HepG2 (cell line): ENCODE data around the gene CFAP45. TPM values are rescaled to one million over a fixed set of nuclear protein-coding genes. Genes with fewer than 3 reads are reported as not detected.

Source experiments
- ATAC-seq: fragments of 200-7000 bp; cut with Tn5 transposase; 3 replicates; pipeline ENCODE4 v1.9.1; 2020; ENCODE audit warnings: mild to moderate bottlenecking, moderate library complexity
- BruUV-seq: library from RNA; stranded (reverse); fragments of 400-500 nt; replicated peaks from 2 replicates; lab custom pipeline; 2021; lab: Mats Ljungman, UMichigan
- CTCF ChIA-PET: fragments of 300-600 bp; formaldehyde crosslinking; extraction: SDS; loops from one replicate; lab custom pipeline; 2021; ENCODE audit warnings: low total read pairs, inconsistent platforms, low intra/inter-chr PET ratio; lab: Yijun Ruan, JAX
- POLR2A ChIA-PET: fragments of 350-600 bp; sonication (Branson Sonifier 250); formaldehyde crosslinking; loops from one replicate; lab custom pipeline; 2020; ENCODE audit warnings: antibody characterized with exemption, inconsistent platforms; lab: Yijun Ruan, JAX
- DNase-seq: peaks from one replicate; pipeline ENCODE4 v3.0.0-alpha.2; 2015; ENCODE audit warnings: low spot score
- FAIRE-seq: peaks from 3 replicates; lab custom pipeline; 2011; peaks lifted over from hg19 to GRCh38; lab: Jason Lieb, UNC
- H2AFZ ChIP-seq: one replicate; pipeline ENCODE4 v1.6.1; 2011; ENCODE audit warnings: low read length, inconsistent platforms
- H3K27ac ChIP-seq: fragments of 300-600 bp; 3 replicates; pipeline ENCODE4 v1.8.0; 2011; ENCODE audit warnings: mixed run types, mild to moderate bottlenecking, mixed read lengths, low read length, inconsistent platforms; ENCODE audit not compliant: insufficient read depth; ENCODE audit errors: extremely low read length
- H3K27me3 ChIP-seq, 2 experiments: fragments of 200-600 bp in 1 of 2; 2 replicates in 1 of 2; 3 replicates in 1 of 2; pipeline versions ENCODE4 v1.6.0 to v1.8.0; 2011; ENCODE audit warnings: low read length in 2 of 2, mild to moderate bottlenecking in 2 of 2, moderate library complexity in 2 of 2, inconsistent platforms in 1 of 2; ENCODE audit not compliant: insufficient read depth in 2 of 2, control insufficient read depth in 1 of 2
- H3K36me3 ChIP-seq, 2 experiments: fragments of 200-600 bp in 1 of 2; replicated peaks in 1 of 2; 2 replicates in 1 of 2; 3 replicates in 1 of 2; pipeline versions ENCODE4 v1.5.1 to v1.8.0; 2011; ENCODE audit warnings: low read length in 2 of 2, inconsistent platforms in 1 of 2; ENCODE audit not compliant: insufficient read depth in 2 of 2, control insufficient read depth in 1 of 2
- H3K4me1 ChIP-seq: 2 replicates; pipeline ENCODE4 v1.5.1; 2012; ENCODE audit warnings: low read length, inconsistent platforms; ENCODE audit not compliant: insufficient read depth
- H3K4me2 ChIP-seq: 2 replicates; pipeline ENCODE4 v1.6.0; 2011; ENCODE audit warnings: low read depth, low read length, inconsistent platforms
- H3K4me3 ChIP-seq, 3 experiments: fragments of 200-600 bp in 1 of 3; sonication (generic), shearing (Covaris generic) in 1 of 3; replicated peaks in 1 of 3; 2 replicates each; pipeline ENCODE4 v1.5.1; 2011 to 2016; ENCODE audit warnings: low read length in 3 of 3, inconsistent platforms in 2 of 3, low read depth in 2 of 3, mild to moderate bottlenecking in 2 of 3, control low read depth in 1 of 3, mixed read lengths in 1 of 3; ENCODE audit not compliant: insufficient read depth in 1 of 3
- H3K79me2 ChIP-seq: one replicate; pipeline ENCODE4 v1.6.1; 2011; ENCODE audit warnings: low read length, inconsistent platforms; ENCODE audit not compliant: insufficient read depth
- H3K9ac ChIP-seq: 2 replicates; pipeline ENCODE4 v1.6.0; 2011; ENCODE audit warnings: mild to moderate bottlenecking, low read depth, low read length, inconsistent platforms; ENCODE audit not compliant: insufficient read depth
- H3K9me3 ChIP-seq: 2 replicates; pipeline ENCODE4 v1.5.1; 2012; ENCODE audit warnings: mild to moderate bottlenecking, low read length
- H4K20me1 ChIP-seq: 2 replicates; pipeline ENCODE4 v1.6.0; 2011; ENCODE audit warnings: inconsistent platforms, mild to moderate bottlenecking, low read length, moderate library complexity; ENCODE audit not compliant: insufficient read depth
- ATF4 ChIP-seq, 2 experiments: fragments of 450-650 bp in 1 of 2; sonication (generic) in 1 of 2; formaldehyde crosslinking; IDR thresholded peaks; 2 replicates each; pipeline versions ENCODE4 v1.5.0 to v1.8.0; 2020 to 2022; ENCODE audit warnings: mild to moderate bottlenecking in 1 of 2, missing genetic modification reagents in 1 of 2
- CCAR2 ChIP-seq: fragments of 200-400 bp; formaldehyde crosslinking; optimal IDR thresholded peaks from 2 replicates; pipeline ENCODE3; 2018; ENCODE audit warnings: low read depth, mild to moderate bottlenecking, low read length, moderate library complexity
- IRX3 ChIP-seq: sonication (generic); formaldehyde crosslinking; IDR thresholded peaks from 2 replicates; pipeline ENCODE4 v1.8.1; 2023; ENCODE audit warnings: mild to moderate bottlenecking, low read depth, missing genetic modification reagents, borderline replicate concordance
- SKI ChIP-seq: fragments of 450-650 bp; IDR thresholded peaks from one replicate; pipeline ENCODE4 v1.6.1; 2018; ENCODE audit warnings: mild to moderate bottlenecking; ENCODE audit not compliant: partially characterized antibody
- TEAD3 ChIP-seq: optimal IDR thresholded peaks from 2 replicates; pipeline ENCODE3; 2016; ENCODE audit warnings: borderline replicate concordance
- ZBTB3 ChIP-seq: sonication (generic); formaldehyde crosslinking; IDR thresholded peaks from 2 replicates; pipeline ENCODE4 v1.4.0; 2020; ENCODE audit warnings: low read depth, mild to moderate bottlenecking, moderate library complexity, missing genetic modification reagents, borderline replicate concordance
- ZNF136 ChIP-seq: sonication (generic); formaldehyde crosslinking; IDR thresholded peaks from 2 replicates; pipeline ENCODE4 v1.8.1; 2022; ENCODE audit warnings: low read depth, mild to moderate bottlenecking, moderate library complexity, missing genetic modification reagents
- ZNF749 ChIP-seq: sonication (generic); formaldehyde crosslinking; IDR thresholded peaks from 2 replicates; pipeline ENCODE4 v1.8.0; 2022; ENCODE audit warnings: mild to moderate bottlenecking, missing genetic modification reagents, moderate library complexity, borderline replicate concordance
- WGBS: methylation state at CpG from one replicate; pipeline ENCODE4 v1.1.6; 2017; ENCODE audit warnings: low lambda C conversion rate; 5-methylcytosine and 5-hydroxymethylcytosine counted together
- in situ Hi-C: cut with HindIII; loops from 2 replicates; pipeline ENCODE4 v1.10.0; 2017; ENCODE audit warnings: low pct_unique_long_range_greater_than_20kb; ENCODE audit not compliant: extremely low pct_ligation_motif_present
- intact Hi-C: fragments of 100-400 bp; cut with micrococcal nuclease; formaldehyde crosslinking; loops from one replicate; pipeline ENCODE4 v1.10.0; 2022; ENCODE audit not compliant: unreplicated experiment
- polyA plus RNA-seq, 8 experiments: library from polyadenylated mRNA; depleted of rRNA in 3 of 8; stranded (reverse) in 7 of 8; unstranded in 1 of 8; fragments of >200 nt; fragmentation: Illumina TruSeq in 4 of 8; extraction: Trizol in 4 of 8; gene quantifications; 2 replicates each; pipeline versions ENCODE4 v1.2.1 to v1.2.3, GENCODE V29; 2011 to 2016; ENCODE audit warnings: low read depth in 4 of 8, missing spikeins in 1 of 8, mixed read lengths in 1 of 8; ENCODE audit not compliant: insufficient read depth in 1 of 8
- total RNA-seq, 5 experiments: library from RNA; depleted of rRNA; stranded (reverse); fragments of >200 nt; fragmentation: Illumina TruSeq; extraction: Trizol; gene quantifications; 2 replicates each; pipeline ENCODE4 v1.2.3, GENCODE V29; 2016; ENCODE audit warnings: low read depth in 1 of 5
- TF ChIP-seq, protein P1 (sequence below): sonication (generic); formaldehyde crosslinking; IDR thresholded peaks from 2 replicates; pipeline ENCODE4 v1.4.0; 2020; ENCODE audit warnings: low read depth, mild to moderate bottlenecking, missing genetic modification reagents
- TF ChIP-seq, protein P2 (sequence below): sonication (generic); formaldehyde crosslinking; IDR thresholded peaks from 2 replicates; pipeline ENCODE4 v1.8.0; 2022; ENCODE audit warnings: mild to moderate bottlenecking, missing genetic modification reagents; ENCODE audit not compliant: insufficient replicate concordance
- TF ChIP-seq, protein P3 (sequence below): IDR thresholded peaks from 2 replicates; pipeline ENCODE4 v1.6.1; 2016; ENCODE audit warnings: low read depth

CFAP45 gene
- total and polyA plus RNA-seq, 2 of the 13 experiments (the other 11 are each of a cell fraction or from before 2014, with no cell fraction given) = not detected

GRCh38 chr1:159877695-159878444, 22.1 kb downstream of the CFAP45 start:
- in situ Hi-C loops = no loop called here
- Histone ChIP-seq H2AFZ (no peak overlapping the region), H3K27ac (no peak overlapping the region), H3K27me3 (peaks cover 0 to 5% of the 10 kb centered on the region in 2 experiments; a peak in 3 of 5 replicates), H4K20me1 (no peaks in the 10 kb centered on the region), H3K36me3 (no peaks in the 10 kb centered on the region), H3K79me2 (no peaks in the 10 kb centered on the region), H3K4me3 (no peak overlapping the region), H3K4me1 (no peaks in the 10 kb centered on the region), H3K9me3 (no peaks in the 10 kb centered on the region), H3K9ac (no peak overlapping the region), H3K4me2 (no peak overlapping the region)
- FAIRE-seq (no peak), ATAC-seq (no peak), DNase-seq (no peak)
- BruUV-seq = no TSS peak
- CTCF ChIA-PET = no interaction called here
- intact Hi-C loops = no loop called here
- POLR2A ChIA-PET = no interaction called here
- 47% methylated on average over 6 of the region's 6 CpGs for WGBS
- no peak for TF ChIP-seq CCAR2
- TF ChIP-seq ZNF136 (CRISPR knock-in tag) = no peak
- TF ChIP-seq, protein P1, sequence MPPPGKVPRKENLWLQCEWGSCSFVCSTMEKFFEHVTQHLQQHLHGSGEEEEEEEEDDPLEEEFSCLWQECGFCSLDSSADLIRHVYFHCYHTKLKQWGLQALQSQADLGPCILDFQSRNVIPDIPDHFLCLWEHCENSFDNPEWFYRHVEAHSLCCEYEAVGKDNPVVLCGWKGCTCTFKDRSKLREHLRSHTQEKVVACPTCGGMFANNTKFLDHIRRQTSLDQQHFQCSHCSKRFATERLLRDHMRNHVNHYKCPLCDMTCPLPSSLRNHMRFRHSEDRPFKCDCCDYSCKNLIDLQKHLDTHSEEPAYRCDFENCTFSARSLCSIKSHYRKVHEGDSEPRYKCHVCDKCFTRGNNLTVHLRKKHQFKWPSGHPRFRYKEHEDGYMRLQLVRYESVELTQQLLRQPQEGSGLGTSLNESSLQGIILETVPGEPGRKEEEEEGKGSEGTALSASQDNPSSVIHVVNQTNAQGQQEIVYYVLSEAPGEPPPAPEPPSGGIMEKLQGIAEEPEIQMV (CRISPR knock-in tag) = no peak
- TF ChIP-seq TEAD3 = no peak
- no peak for TF ChIP-seq ZNF749 (CRISPR knock-in tag)
- TF ChIP-seq, protein P2, sequence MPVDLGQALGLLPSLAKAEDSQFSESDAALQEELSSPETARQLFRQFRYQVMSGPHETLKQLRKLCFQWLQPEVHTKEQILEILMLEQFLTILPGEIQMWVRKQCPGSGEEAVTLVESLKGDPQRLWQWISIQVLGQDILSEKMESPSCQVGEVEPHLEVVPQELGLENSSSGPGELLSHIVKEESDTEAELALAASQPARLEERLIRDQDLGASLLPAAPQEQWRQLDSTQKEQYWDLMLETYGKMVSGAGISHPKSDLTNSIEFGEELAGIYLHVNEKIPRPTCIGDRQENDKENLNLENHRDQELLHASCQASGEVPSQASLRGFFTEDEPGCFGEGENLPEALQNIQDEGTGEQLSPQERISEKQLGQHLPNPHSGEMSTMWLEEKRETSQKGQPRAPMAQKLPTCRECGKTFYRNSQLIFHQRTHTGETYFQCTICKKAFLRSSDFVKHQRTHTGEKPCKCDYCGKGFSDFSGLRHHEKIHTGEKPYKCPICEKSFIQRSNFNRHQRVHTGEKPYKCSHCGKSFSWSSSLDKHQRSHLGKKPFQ (CRISPR knock-in tag) = no peak
- TF ChIP-seq IRX3 (CRISPR knock-in tag) = no peak
- TF ChIP-seq ATF4 (CRISPR knock-in tag; IDR thresholded peaks at IDR 0.05) = no peak
- TF ChIP-seq ZBTB3 (CRISPR knock-in tag) = no peak
- no peak for TF ChIP-seq SKI
- TF ChIP-seq, protein P3, sequence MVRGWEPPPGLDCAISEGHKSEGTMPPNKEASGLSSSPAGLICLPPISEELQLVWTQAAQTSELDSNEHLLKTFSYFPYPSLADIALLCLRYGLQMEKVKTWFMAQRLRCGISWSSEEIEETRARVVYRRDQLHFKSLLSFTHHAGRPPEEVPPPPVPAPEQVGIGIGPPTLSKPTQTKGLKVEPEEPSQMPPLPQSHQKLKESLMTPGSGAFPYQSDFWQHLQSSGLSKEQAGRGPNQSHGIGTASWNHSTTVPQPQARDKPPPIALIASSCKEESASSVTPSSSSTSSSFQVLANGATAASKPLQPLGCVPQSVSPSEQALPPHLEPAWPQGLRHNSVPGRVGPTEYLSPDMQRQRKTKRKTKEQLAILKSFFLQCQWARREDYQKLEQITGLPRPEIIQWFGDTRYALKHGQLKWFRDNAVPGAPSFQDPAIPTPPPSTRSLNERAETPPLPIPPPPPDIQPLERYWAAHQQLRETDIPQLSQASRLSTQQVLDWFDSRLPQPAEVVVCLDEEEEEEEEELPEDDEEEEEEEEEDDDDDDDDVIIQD (CRISPR knock-in tag) = no peak
